BLaER1 (cell line): Measurements from ENCODE around the gene GPR61.

Experiments used
- H3K27ac ChIP-seq: shearing (Covaris generic); formaldehyde crosslinking; 2 replicates; pipeline ENCODE4 v1.8.1; 2022
- H3K27me3 ChIP-seq: shearing (Covaris generic); formaldehyde crosslinking; 2 replicates; pipeline ENCODE4 v1.8.1; 2022
- H3K36me3 ChIP-seq: shearing (Covaris generic); formaldehyde crosslinking; 2 replicates; pipeline ENCODE4 v1.8.1; 2022
- H3K4me1 ChIP-seq: shearing (Covaris generic); formaldehyde crosslinking; 2 replicates; pipeline ENCODE4 v1.8.1; 2022
- H3K4me2 ChIP-seq: shearing (Covaris generic); formaldehyde crosslinking; 2 replicates; pipeline ENCODE4 v1.8.1; 2022
- H3K4me3 ChIP-seq: shearing (Covaris generic); formaldehyde crosslinking; 2 replicates; pipeline ENCODE4 v1.8.1; 2022
- H3K9ac ChIP-seq: shearing (Covaris generic); formaldehyde crosslinking; 2 replicates; pipeline ENCODE4 v1.8.1; 2022
- H3K9me3 ChIP-seq: shearing (Covaris generic); formaldehyde crosslinking; 2 replicates; pipeline ENCODE4 v1.8.1; 2022
- H4K20me1 ChIP-seq: shearing (Covaris generic); formaldehyde crosslinking; 2 replicates; pipeline ENCODE4 v1.8.1; 2022
- Cebpa-rat ChIP-seq: shearing (Covaris generic); IDR thresholded peaks from 2 replicates; pipeline ENCODE4 v1.8.1; 2022

Gene GPR61

DNA sequence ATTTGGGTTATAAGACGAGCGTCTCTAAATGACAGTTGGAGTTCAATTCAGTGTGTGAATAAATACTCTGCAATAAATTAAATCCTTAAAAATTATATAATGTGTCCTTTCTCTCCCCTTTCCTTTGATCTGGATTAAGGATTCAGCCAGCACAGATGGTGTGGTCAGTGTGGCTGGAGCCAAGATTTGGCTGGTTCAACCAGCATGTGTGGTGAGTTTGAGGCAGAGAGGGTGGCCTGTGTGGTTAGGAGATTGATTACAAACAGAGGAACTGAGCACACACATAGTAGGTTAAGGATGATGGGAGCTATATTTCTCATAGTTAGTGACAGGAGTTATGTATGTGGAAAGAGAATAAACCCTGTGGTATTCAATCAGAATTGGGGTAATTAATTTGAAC lies 16.0 kb upstream of the GPR61 start:
- Histone ChIP-seq H3K4me3 (no peak overlapping the region), H3K27ac (no peak overlapping the region), H3K4me1 (peaks cover 14% of the 10 kb centered on the region), H3K27me3 (no peaks in the 10 kb centered on the region), H3K4me2 (no peak overlapping the region), H4K20me1 (no peaks in the 10 kb centered on the region), H3K9ac (no peak overlapping the region), H3K9me3 (no peaks in the 10 kb centered on the region), H3K36me3 (no peaks in the 10 kb centered on the region)
- no peak for TF ChIP-seq Cebpa-rat

DNA sequence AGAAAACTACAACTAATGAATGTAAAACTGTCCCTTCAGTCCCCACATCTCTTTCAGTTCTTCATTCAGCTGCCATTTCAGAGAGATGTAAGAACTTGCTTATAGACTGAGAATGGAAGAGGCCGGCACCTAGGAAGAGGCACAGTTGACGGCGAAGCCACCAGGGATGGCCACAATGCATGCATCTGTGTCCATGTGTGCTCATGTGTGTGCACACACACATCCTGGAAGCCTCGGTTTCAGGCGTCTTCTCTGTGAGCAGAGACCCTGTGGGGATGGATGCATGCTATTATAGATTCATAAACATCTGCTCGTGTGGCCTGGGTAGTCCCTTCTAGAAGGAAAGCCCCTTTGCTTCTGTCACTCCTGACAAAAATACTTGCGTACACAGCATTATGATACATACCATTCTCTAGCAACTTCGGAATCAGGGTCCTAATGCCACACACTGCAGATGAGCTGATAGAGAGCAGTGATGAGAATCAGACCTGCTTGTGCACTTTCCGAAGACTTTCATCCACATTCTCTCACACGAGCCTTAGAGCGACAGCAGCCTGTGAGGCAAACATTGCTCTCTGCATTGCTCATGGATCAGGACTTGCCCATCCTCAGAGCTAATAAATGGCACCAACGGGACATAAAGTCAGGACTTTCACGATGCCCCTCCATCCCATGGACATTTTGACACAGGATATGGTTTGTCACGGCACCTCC lies 12.4 kb upstream of the GPR61 start:
- Histone ChIP-seq H3K9ac (no peak overlapping the region), H3K4me1 (peaks cover 50% of the 10 kb centered on the region), H3K36me3 (no peaks in the 10 kb centered on the region), H3K4me2 (peak overlapping the region; percentile 37), H3K27me3 (no peaks in the 10 kb centered on the region), H3K4me3 (no peak overlapping the region), H3K27ac (no peak overlapping the region), H4K20me1 (no peaks in the 10 kb centered on the region), H3K9me3 (no peaks in the 10 kb centered on the region)
- TF ChIP-seq Cebpa-rat, result no peak

GRCh38 chr1:109527846-109528695 lies 11.6 kb upstream of the GPR61 start:
- Histone ChIP-seq H3K9me3 (no peaks in the 10 kb centered on the region), H3K27me3 (no peaks in the 10 kb centered on the region), H4K20me1 (no peaks in the 10 kb centered on the region), H3K4me2 (peak overlapping the region; percentile 37), H3K27ac (no peak overlapping the region), H3K4me1 (peaks cover 55% of the 10 kb centered on the region), H3K9ac (no peak overlapping the region), H3K4me3 (no peak overlapping the region), H3K36me3 (no peaks in the 10 kb centered on the region)
- TF ChIP-seq Cebpa-rat, result no peak

- Histone ChIP-seq H3K4me1 (peaks cover 55% of the 10 kb centered on the region), H3K9ac (no peak overlapping the region), H3K27ac (no peak overlapping the region), H3K4me3 (no peak overlapping the region), H4K20me1 (no peaks in the 10 kb centered on the region), H3K9me3 (no peaks in the 10 kb centered on the region), H3K27me3 (no peaks in the 10 kb centered on the region), H3K36me3 (no peaks in the 10 kb centered on the region), H3K4me2 (no peak overlapping the region)
- no peak for TF ChIP-seq Cebpa-rat
Observed at GRCh38 chr1:109528712-109529111, 11.0 kb upstream of the GPR61 start.

GRCh38 chr1:109529881-109530456 lies 9.7 kb upstream of the GPR61 start:
- Histone ChIP-seq H3K4me3 (no peak overlapping the region), H3K9ac (peak overlapping the region; percentile 20)

DNA sequence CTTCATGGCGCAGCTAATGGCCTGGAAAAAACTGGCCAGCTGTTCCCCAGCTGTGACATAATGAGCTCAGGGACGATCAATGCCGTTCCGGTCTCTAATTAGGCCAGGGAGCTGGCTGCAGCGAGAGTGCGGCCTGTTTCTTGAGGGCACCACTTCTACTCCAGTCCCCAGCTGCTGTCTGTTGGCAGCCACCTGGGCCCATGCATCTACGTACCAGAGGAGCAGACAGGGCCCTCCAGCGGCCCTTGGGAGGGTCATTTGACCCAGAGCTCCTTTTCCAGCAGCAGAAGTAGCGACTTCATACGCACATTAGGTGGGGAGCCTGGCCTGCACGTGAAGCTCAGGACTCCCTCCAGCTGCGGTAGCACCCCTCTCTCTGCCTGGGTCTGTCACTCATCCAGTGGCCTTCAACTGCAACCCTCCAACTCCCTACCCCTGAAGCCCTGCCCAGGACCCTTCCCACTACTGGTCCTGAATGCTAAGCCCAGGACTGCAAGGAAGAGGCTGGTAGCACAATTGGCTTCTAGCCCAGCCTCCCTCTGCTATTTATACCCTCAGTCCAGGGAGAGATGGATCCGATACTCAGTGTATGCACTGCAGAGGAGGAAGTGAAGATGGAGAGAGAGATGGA lies 9.1 kb upstream of the GPR61 start:
- H3K27ac ChIP-seq, result peak overlapping the region; percentile 56
- H3K9ac ChIP-seq, result peak overlapping the region; percentile 52; the same call in 1 of the 2 replicates
- H4K20me1 ChIP-seq, result no peaks in the 10 kb centered on the region
- TF ChIP-seq Cebpa-rat, result no peak
- no peaks in the 10 kb centered on the region for H3K36me3 ChIP-seq
- peaks cover 58% of the 10 kb centered on the region for H3K4me1 ChIP-seq
- peak overlapping the region; percentile 79 for H3K4me2 ChIP-seq
- no peak overlapping the region for H3K4me3 ChIP-seq
- no peaks in the 10 kb centered on the region for H3K27me3 ChIP-seq
- H3K9me3 ChIP-seq, result no peaks in the 10 kb centered on the region

More at GRCh38 chr1:109529881-109530456, 9.7 kb upstream of the GPR61 start:
- H4K20me1 ChIP-seq, result no peaks in the 10 kb centered on the region
- H3K9me3 ChIP-seq, result no peaks in the 10 kb centered on the region
- no peaks in the 10 kb centered on the region for H3K36me3 ChIP-seq
- TF ChIP-seq Cebpa-rat, result no peak
- peaks cover 55% of the 10 kb centered on the region for H3K4me1 ChIP-seq
- H3K27ac ChIP-seq, result peak overlapping the region; percentile 56; the same call in 1 of the 2 replicates
- H3K4me2 ChIP-seq, result peak overlapping the region; percentile 79
- no peaks in the 10 kb centered on the region for H3K27me3 ChIP-seq

- H3K4me1 ChIP-seq, result peaks cover 66% of the 10 kb centered on the region
- peak overlapping the region; percentile 56 for H3K27ac ChIP-seq
- H3K9ac ChIP-seq, result peak overlapping the region; percentile 52; the same call in 1 of the 2 replicates
- no peaks in the 10 kb centered on the region for H4K20me1 ChIP-seq
- no peaks in the 10 kb centered on the region for H3K36me3 ChIP-seq
- H3K9me3 ChIP-seq, result no peaks in the 10 kb centered on the region
- peak overlapping the region; percentile 79 for H3K4me2 ChIP-seq
- H3K4me3 ChIP-seq, result no peak overlapping the region
- TF ChIP-seq Cebpa-rat, result no peak
- H3K27me3 ChIP-seq, result no peaks in the 10 kb centered on the region
Observed at GRCh38 chr1:109531380-109531779, 8.3 kb upstream of the GPR61 start.

- no peaks in the 10 kb centered on the region for H3K9me3 ChIP-seq
- peak overlapping the region; percentile 52; the same call in 1 of the 2 replicates for H3K9ac ChIP-seq
- H3K4me3 ChIP-seq, result no peak overlapping the region
- no peaks in the 10 kb centered on the region for H3K36me3 ChIP-seq
- H4K20me1 ChIP-seq, result no peaks in the 10 kb centered on the region
- H3K4me2 ChIP-seq, result peak overlapping the region; percentile 79
- H3K27me3 ChIP-seq, result no peaks in the 10 kb centered on the region
- peak overlapping the region; percentile 67 for H3K27ac ChIP-seq
- H3K4me1 ChIP-seq, result peaks cover 67% of the 10 kb centered on the region
- no peak for TF ChIP-seq Cebpa-rat
Observed at GRCh38 chr1:109531826-109532364, 7.8 kb upstream of the GPR61 start.

- no peaks in the 10 kb centered on the region for H4K20me1 ChIP-seq
- TF ChIP-seq Cebpa-rat, result no peak
- peaks cover 61% of the 10 kb centered on the region for H3K4me1 ChIP-seq
- peak overlapping the region; percentile 50 for H3K4me3 ChIP-seq
- H3K27me3 ChIP-seq, result no peaks in the 10 kb centered on the region
- peak overlapping the region; percentile 49 for H3K9ac ChIP-seq
- no peaks in the 10 kb centered on the region for H3K9me3 ChIP-seq
- H3K36me3 ChIP-seq, result no peaks in the 10 kb centered on the region
- H3K27ac ChIP-seq, result peak overlapping the region; percentile 67
- peak overlapping the region; percentile 79 for H3K4me2 ChIP-seq
Observed at GRCh38 chr1:109532365-109533136, 7.1 kb upstream of the GPR61 start.
